ENCODE measurements around the gene MTX1.
A peak's percentile ranks its signal among the peaks of the same experiment; 100 is the strongest.
"Not testable (repeated sequence)": the region's sequence is repeated elsewhere in the genome, so short reads cannot be mapped to it uniquely, and the experiment has no call there.

MTX1 gene

DNA sequence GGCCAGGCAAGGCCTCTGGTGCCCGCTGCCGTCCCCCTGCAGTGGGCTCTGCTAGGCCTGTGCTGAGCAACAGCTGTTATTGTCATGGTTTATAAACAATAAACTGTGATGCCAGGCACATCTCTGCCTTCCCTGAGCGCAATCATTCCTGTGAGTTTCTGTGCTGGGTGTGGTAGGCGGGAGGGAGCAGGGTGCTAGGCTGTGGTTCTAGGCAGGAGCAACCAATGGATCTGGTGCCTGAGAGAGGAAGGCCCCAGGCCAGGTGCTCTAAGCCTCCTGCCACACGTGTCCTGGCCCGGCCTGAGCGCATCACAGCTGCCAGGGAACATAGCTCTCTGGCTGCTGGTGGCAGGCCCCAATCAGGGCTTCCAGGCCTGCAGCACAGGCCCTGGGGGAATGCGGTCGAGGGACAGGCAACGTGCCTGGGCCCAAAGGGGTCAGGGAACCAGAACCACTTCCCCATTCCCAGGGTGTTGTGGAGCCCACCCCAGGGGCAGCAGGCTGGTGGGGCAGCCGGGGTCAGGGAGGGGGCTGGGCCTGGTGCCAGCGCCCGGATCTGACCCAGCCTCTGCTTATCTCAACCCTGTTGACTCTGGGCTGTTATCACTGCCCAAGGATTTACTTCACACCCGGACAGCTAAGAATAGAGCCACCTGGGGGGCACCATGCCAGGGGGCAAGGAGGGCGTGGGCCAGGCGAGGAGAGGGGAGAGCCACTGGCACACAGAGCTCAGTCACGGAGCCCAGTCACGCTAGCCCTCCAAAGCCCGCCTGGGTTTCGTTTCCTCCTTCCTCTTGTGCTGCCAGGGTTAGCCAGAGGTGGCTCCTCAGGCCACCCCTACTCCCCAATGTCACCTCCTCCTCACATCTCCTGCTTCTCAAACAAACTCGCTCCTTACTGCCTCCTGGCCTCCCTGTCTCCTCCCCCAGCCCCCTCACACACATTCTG, 23.4 kb upstream of the MTX1 start:
- Histone ChIP-seq H3K36me3 (ENCODE audit: control insufficient read depth in 1 of 2, insufficient read depth in 2 of 2, low read length in 2 of 2) (no peaks in the 10 kb centered on the region), H3K27me3 (ENCODE audit: low read depth, low read length) (no peaks in the 10 kb centered on the region), H3K4me3 (ENCODE audit: low read depth in 1 of 2, low read length in 2 of 2) (no peak overlapping the region), H3K4me1 (ENCODE audit: control insufficient read depth in 1 of 2, insufficient read depth in 2 of 2, low read length in 2 of 2) (no peaks in the 10 kb centered on the region), H3K9me3 (ENCODE audit: control insufficient read depth in 1 of 2, low read length in 2 of 2) (no peaks in the 10 kb centered on the region), H3K27ac (ENCODE audit: low read length) (no peak overlapping the region)

GRCh38 chr1:155185783-155186066, 22.8 kb upstream of the MTX1 start:
- Histone ChIP-seq H3K4me1 (ENCODE audit: control insufficient read depth in 1 of 2, insufficient read depth in 2 of 2, low read length in 2 of 2) (no peaks in the 10 kb centered on the region), H3K9me3 (ENCODE audit: control insufficient read depth in 1 of 2, low read length in 2 of 2) (no peaks in the 10 kb centered on the region), H3K36me3 (ENCODE audit: control insufficient read depth in 1 of 2, insufficient read depth in 2 of 2, low read length in 2 of 2) (no peaks in the 10 kb centered on the region), H3K27me3 (ENCODE audit: low read depth, low read length) (no peaks in the 10 kb centered on the region), H3K4me3 (ENCODE audit: low read depth in 1 of 2, low read length in 2 of 2) (no peak overlapping the region), H3K27ac (ENCODE audit: low read length) (no peak overlapping the region)

- no peak overlapping the region for H3K4me3 ChIP-seq (ENCODE audit: low read depth in 1 of 2, low read length in 2 of 2)
- H3K9me3 ChIP-seq (ENCODE audit: control insufficient read depth in 1 of 2, low read length in 2 of 2), result no peaks in the 10 kb centered on the region
These were observed 22.3 kb upstream of the MTX1 start for GRCh38 chr1:155186067-155186793.

DNA sequence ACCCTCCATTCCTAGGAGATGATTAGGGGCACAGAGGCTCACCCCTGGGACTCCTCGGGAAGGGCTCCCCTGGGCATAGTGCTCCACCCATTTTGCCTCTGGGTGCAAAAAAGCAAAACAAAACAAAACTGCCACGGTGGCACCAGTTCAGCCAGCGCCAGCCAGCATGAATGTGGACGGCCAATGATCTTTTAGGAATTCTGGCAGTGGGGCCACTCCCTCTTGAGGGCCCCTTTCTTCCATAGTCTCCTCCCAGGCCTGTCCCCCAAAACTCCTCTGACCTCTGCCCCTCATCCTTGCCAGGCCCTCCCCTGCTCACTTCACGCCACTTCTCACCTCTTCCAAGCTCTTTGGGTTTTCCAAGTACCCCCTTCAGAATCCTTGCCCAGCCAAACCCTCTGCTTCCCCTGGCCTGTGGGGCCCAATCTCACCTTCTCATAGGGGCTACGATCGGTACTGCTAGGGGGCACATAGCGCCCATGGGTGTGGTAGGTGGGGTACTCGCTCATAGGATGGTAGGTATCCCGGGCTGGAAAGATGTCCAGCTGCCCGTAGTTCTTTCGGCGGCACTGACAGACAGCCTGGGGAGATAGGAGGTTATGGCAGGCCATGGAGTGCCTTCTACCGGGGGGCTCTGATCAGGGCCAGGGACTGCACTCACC, 21.6 kb upstream of the MTX1 start:
- H3K36me3 ChIP-seq (ENCODE audit: control insufficient read depth in 1 of 2, insufficient read depth in 2 of 2, low read length in 2 of 2), result no peaks in the 10 kb centered on the region
- H3K27me3 ChIP-seq (ENCODE audit: low read depth, low read length), result no peaks in the 10 kb centered on the region
- no peaks in the 10 kb centered on the region for H3K4me1 ChIP-seq (ENCODE audit: control insufficient read depth in 1 of 2, insufficient read depth in 2 of 2, low read length in 2 of 2)
- H3K9me3 ChIP-seq (ENCODE audit: control insufficient read depth in 1 of 2, low read length in 2 of 2), result no peaks in the 10 kb centered on the region
- peak overlapping the region; percentile 23 for H3K27ac ChIP-seq (ENCODE audit: low read length)
- no peak overlapping the region for H3K4me3 ChIP-seq (ENCODE audit: low read depth in 1 of 2, low read length in 2 of 2)

More at GRCh38 chr1:155186067-155186793, 22.3 kb upstream of the MTX1 start:
- Histone ChIP-seq H3K36me3 (ENCODE audit: control insufficient read depth in 1 of 2, insufficient read depth in 2 of 2, low read length in 2 of 2) (no peaks in the 10 kb centered on the region), H3K27ac (ENCODE audit: low read length) (no peak overlapping the region), H3K27me3 (ENCODE audit: low read depth, low read length) (no peaks in the 10 kb centered on the region), H3K4me1 (ENCODE audit: control insufficient read depth in 1 of 2, insufficient read depth in 2 of 2, low read length in 2 of 2) (no peaks in the 10 kb centered on the region)

DNA sequence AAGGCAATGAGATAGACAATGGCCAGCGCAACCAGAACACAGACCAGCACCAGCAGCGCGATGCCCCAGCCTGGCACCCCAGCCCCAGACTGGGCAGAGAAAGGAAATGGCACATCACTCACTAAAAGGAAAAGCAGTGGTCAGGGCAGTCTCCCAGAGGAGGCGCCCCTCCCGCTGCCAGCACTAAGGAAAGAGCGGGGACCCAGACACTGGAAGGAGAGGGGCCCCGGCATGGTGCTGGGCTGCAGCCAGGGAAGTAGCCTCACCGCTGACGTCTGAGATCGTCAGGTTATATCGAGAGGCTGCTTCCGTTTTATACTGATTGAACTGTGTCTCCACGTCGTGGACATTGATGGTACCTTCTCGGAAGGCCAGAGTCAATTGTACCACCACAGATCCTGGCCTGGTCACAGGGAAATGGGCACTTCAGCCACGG, 21.0 kb upstream of the MTX1 start:
- no peaks in the 10 kb centered on the region for H3K4me1 ChIP-seq (ENCODE audit: control insufficient read depth in 1 of 2, insufficient read depth in 2 of 2, low read length in 2 of 2)
- no peak overlapping the region for H3K27ac ChIP-seq (ENCODE audit: low read length)
- no peak overlapping the region for H3K4me3 ChIP-seq (ENCODE audit: low read depth in 1 of 2, low read length in 2 of 2)
- H3K9me3 ChIP-seq (ENCODE audit: control insufficient read depth in 1 of 2, low read length in 2 of 2), result no peaks in the 10 kb centered on the region
- H3K27me3 ChIP-seq (ENCODE audit: low read depth, low read length), result no peaks in the 10 kb centered on the region
- H3K36me3 ChIP-seq (ENCODE audit: control insufficient read depth in 1 of 2, insufficient read depth in 2 of 2, low read length in 2 of 2), result no peaks in the 10 kb centered on the region

DNA sequence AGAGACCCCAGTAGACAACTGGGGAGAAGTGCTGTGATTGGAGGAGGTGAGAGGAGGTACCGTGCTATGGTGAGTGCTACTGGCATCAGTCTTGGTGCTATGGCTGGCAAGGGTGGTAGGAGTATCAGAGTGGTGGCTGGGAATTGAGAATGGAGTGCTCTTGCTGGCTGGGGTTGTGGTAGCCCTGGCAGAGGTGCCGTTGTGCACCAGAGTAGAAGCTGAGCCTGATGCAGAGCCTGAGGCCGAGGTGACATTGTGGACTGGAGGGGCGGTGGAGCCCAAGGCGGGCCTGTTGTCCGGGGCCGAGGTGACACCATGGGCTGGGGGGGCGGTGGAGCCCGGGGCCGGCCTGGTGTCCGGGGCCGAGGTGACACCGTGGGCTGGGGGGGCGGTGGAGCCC, 20.2 kb upstream of the MTX1 start:
- Histone ChIP-seq H3K9me3 (ENCODE audit: control insufficient read depth in 1 of 2, low read length in 2 of 2) (no peaks in the 10 kb centered on the region), H3K4me3 (ENCODE audit: low read depth in 1 of 2, low read length in 2 of 2) (no peak overlapping the region), H3K4me1 (ENCODE audit: control insufficient read depth in 1 of 2, insufficient read depth in 2 of 2, low read length in 2 of 2) (peaks cover 0 to 3% of the 10 kb centered on the region in 2 donors), H3K27ac (ENCODE audit: low read length) (no peak overlapping the region), H3K36me3 (ENCODE audit: control insufficient read depth in 1 of 2, insufficient read depth in 2 of 2, low read length in 2 of 2) (no peaks in the 10 kb centered on the region), H3K27me3 (ENCODE audit: low read depth, low read length) (no peaks in the 10 kb centered on the region)

GRCh38 chr1:155189926-155190325, 18.6 kb upstream of the MTX1 start:
- not testable (repeated sequence) for H3K4me3 ChIP-seq (ENCODE audit: low read depth in 1 of 2, low read length in 2 of 2); H3K9me3 ChIP-seq (ENCODE audit: control insufficient read depth in 1 of 2, low read length in 2 of 2); H3K36me3 ChIP-seq (ENCODE audit: control insufficient read depth in 1 of 2, insufficient read depth in 2 of 2, low read length in 2 of 2); H3K27me3 ChIP-seq (ENCODE audit: low read depth, low read length); H3K27ac ChIP-seq (ENCODE audit: low read length)
- H3K4me1 ChIP-seq (ENCODE audit: control insufficient read depth in 1 of 2, insufficient read depth in 2 of 2, low read length in 2 of 2), result peaks cover 3 to 14% of the 10 kb centered on the region in 2 donors

GRCh38 chr1:155191904-155192303, 16.6 kb upstream of the MTX1 start:
- Histone ChIP-seq H3K4me3 (ENCODE audit: low read depth in 1 of 2, low read length in 2 of 2) (peak overlapping the region in 1 of 2 donors; percentile 41), H3K4me1 (ENCODE audit: control insufficient read depth in 1 of 2, insufficient read depth in 2 of 2, low read length in 2 of 2) (peaks cover 3 to 17% of the 10 kb centered on the region in 2 donors)

GRCh38 chr1:155192346-155193274, 15.9 kb upstream of the MTX1 start:
- Histone ChIP-seq H3K27me3 (ENCODE audit: low read depth, low read length) (no peaks in the 10 kb centered on the region), H3K36me3 (ENCODE audit: control insufficient read depth in 1 of 2, insufficient read depth in 2 of 2, low read length in 2 of 2) (peaks cover 6 to 12% of the 10 kb centered on the region in 2 donors), H3K27ac (ENCODE audit: low read length) (peak overlapping the region; percentile 90), H3K4me1 (ENCODE audit: control insufficient read depth in 1 of 2, insufficient read depth in 2 of 2, low read length in 2 of 2) (peaks cover 3 to 17% of the 10 kb centered on the region in 2 donors), H3K9me3 (ENCODE audit: control insufficient read depth in 1 of 2, low read length in 2 of 2) (no peaks in the 10 kb centered on the region), H3K4me3 (ENCODE audit: low read depth in 1 of 2, low read length in 2 of 2) (peak overlapping the region; percentile 61)

More at GRCh38 chr1:155191904-155192303, 16.6 kb upstream of the MTX1 start:
- Histone ChIP-seq H3K36me3 (ENCODE audit: control insufficient read depth in 1 of 2, insufficient read depth in 2 of 2, low read length in 2 of 2) (peaks cover 4 to 5% of the 10 kb centered on the region in 2 donors), H3K9me3 (ENCODE audit: control insufficient read depth in 1 of 2, low read length in 2 of 2) (no peaks in the 10 kb centered on the region), H3K27me3 (ENCODE audit: low read depth, low read length) (no peaks in the 10 kb centered on the region), H3K27ac (ENCODE audit: low read length) (peak overlapping the region; percentile 85)

DNA sequence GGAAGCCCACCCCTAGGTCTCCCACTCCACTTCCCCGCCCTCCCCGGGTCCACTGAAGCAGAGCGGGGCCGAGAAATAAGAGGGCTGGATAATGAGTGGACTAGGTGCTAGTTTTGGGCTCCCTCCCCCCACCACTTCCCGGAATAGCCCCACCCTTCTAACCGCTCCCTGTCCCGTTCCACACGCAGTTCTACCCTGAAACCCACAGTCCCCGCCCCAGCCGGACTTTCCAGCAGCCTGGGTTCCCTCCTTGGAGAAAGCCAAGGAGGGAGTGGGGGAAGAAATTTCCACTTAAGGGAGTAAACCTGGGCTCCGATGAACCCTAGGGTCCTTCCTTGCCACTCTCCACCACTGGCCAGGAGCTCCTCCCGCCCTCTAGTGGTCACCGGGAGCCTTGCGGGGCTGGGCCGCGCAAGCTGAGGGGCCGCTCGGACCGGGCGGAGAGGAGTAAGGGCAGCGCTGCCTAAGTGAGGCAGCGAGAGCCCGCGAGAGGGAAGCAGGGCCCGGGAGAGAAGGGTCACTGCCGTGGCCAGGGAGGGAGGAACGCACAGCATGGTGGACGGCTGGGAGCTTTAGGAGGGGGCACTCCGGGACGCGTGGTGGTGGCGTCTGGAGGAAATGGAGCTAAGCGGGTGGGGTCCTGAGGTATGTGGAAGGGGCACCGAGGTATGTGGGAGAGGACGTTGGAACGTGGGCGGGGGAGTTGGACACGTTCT, 15.1 kb upstream of the MTX1 start:
- Histone ChIP-seq H3K4me1 (ENCODE audit: control insufficient read depth in 1 of 2, insufficient read depth in 2 of 2, low read length in 2 of 2) (peaks cover 3 to 17% of the 10 kb centered on the region in 2 donors), H3K9me3 (ENCODE audit: control insufficient read depth in 1 of 2, low read length in 2 of 2) (no peaks in the 10 kb centered on the region), H3K36me3 (ENCODE audit: control insufficient read depth in 1 of 2, insufficient read depth in 2 of 2, low read length in 2 of 2) (peaks cover 12 to 20% of the 10 kb centered on the region in 2 donors), H3K27ac (ENCODE audit: low read length) (peak overlapping the region; percentile 90), H3K4me3 (ENCODE audit: low read depth in 1 of 2, low read length in 2 of 2) (peak overlapping the region; percentile 61), H3K27me3 (ENCODE audit: low read depth, low read length) (no peaks in the 10 kb centered on the region)

All from muscle layer of duodenum (tissue), 2 donors.